ENCODE measurements around the gene ATRIP.

DNA sequence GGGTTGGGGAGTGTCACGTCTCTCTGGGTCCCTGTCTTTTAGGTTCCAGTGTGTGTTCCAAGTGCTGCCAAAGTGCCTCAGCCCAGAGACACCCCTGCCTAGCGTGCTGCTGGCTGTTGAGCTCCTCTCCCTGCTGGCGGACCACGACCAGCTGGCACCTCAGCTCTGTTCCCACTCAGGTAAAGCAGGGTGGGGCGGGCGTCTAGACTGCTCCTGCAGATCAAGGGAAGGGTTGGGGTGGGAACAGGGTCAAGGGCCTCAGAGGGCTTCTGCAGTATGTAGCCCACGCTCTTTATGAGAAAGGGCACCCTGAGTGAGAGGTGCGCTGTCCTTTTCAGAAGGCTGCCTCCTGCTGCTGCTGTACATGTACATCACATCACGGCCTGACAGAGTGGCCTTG, 17.2 kb downstream of the ATRIP start:
- TF ChIP-seq, protein P1, sequence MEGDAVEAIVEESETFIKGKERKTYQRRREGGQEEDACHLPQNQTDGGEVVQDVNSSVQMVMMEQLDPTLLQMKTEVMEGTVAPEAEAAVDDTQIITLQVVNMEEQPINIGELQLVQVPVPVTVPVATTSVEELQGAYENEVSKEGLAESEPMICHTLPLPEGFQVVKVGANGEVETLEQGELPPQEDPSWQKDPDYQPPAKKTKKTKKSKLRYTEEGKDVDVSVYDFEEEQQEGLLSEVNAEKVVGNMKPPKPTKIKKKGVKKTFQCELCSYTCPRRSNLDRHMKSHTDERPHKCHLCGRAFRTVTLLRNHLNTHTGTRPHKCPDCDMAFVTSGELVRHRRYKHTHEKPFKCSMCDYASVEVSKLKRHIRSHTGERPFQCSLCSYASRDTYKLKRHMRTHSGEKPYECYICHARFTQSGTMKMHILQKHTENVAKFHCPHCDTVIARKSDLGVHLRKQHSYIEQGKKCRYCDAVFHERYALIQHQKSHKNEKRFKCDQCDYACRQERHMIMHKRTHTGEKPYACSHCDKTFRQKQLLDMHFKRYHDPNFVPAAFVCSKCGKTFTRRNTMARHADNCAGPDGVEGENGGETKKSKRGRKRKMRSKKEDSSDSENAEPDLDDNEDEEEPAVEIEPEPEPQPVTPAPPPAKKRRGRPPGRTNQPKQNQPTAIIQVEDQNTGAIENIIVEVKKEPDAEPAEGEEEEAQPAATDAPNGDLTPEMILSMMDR (optimal IDR thresholded peaks at IDR 0.05 in 1 of 3, IDR thresholded peaks at IDR 0.05 in 1 of 3, conservative IDR thresholded peaks at IDR 0.05 in 1 of 3; ENCODE audit: extremely low read depth in 1 of 3, insufficient read depth in 2 of 3, low read length in 3 of 3), result no peak
- TF ChIP-seq EZH2 (IDR thresholded peaks at IDR 0.05; ENCODE audit: low read length), result no peak
